Pancreas (tissue), 10 donors: Measurements from ENCODE around the gene RPRD1B. TPM values are rescaled to one million over a fixed set of nuclear protein-coding genes. Genes with fewer than 3 reads are reported as not detected.
A peak's percentile ranks its signal among the peaks of the same experiment; 100 is the strongest.

Experiments used
- ATAC-seq, 4 donors: fragments of 200-7000 bp; cut with Tn5 transposase; one replicate each; pipeline versions ENCODE4 v1.8.0 to v1.9.1; 2020; ENCODE audit warnings: mild to moderate bottlenecking in 4 of 4, moderate library complexity in 4 of 4
- DNase-seq, 6 donors: peaks; one replicate each; pipeline ENCODE4 v3.0.0-alpha.2; 2020
- FAIRE-seq: peaks from 2 replicates; lab custom pipeline; 2012; peaks lifted over from hg19 to GRCh38; lab: Jason Lieb, UNC
- H3K27ac ChIP-seq, 4 donors: fragments of 200-600 bp; sonication (generic); 1 replicate in 3 of 4; 2 replicates in 1 of 4; pipeline versions ENCODE4 v1.5.0 to v1.8.0; 2020
- H3K27me3 ChIP-seq, 4 donors: fragments of 200-600 bp; one replicate each; pipeline ENCODE4 v1.8.0; 2021
- H3K36me3 ChIP-seq, 3 donors: fragments of 200-600 bp; sonication (generic) in 1 of 3; one replicate each; pipeline versions ENCODE4 v1.5.0 to v1.8.0; 2020 to 2021
- H3K4me1 ChIP-seq, 3 donors: fragments of 200-600 bp; one replicate each; pipeline ENCODE4 v1.8.0; 2021
- H3K4me3 ChIP-seq, 4 donors: fragments of 200-600 bp; sonication (generic) in 2 of 4; one replicate each; pipeline versions ENCODE4 v1.5.0 to v1.8.0; 2020 to 2021
- H3K9me3 ChIP-seq, 4 donors: fragments of 200-600 bp; one replicate each; pipeline ENCODE4 v1.8.0; 2021
- WGBS, 2 donors: extraction: QIAGEN DNeasy Blood & Tissue Kit; methylation state at CpG; one replicate each; pipeline ENCODE4 v1.1.7; 2013; 5-methylcytosine and 5-hydroxymethylcytosine counted together
- intact Hi-C, 3 donors: fragments of 100-400 bp; cut with DNase I; formaldehyde crosslinking; loops; one replicate each; pipeline versions ENCODE4 v1.11.1 to v1.14.2; 2022
- polyA plus RNA-seq, 2 donors: library from polyadenylated mRNA; stranded (reverse); fragments of 200-250 nt; gene quantifications; one replicate each; pipeline ENCODE4 v1.2.3, GENCODE V29; 2013
- total RNA-seq, 6 donors: library from RNA; stranded (reverse); fragmentation: NEBNext Ultra II Directional in 4 of 6; extraction: Animal tissue kit (Norgen Biotek cat#: 25700) in 4 of 6; gene quantifications; one replicate each; pipeline versions ENCODE4 v1.2.1 to v1.2.4, GENCODE V29; 2021 to 2023
- TF ChIP-seq, protein P1 (sequence below), 4 donors: fragments of 200-600 bp; sonication (generic) in 3 of 4; IDR thresholded peaks; one replicate each; pipeline versions ENCODE4 v1.5.0 to v1.8.0; 2021; ENCODE audit warnings: antibody characterized with exemption in 4 of 4
- donor health status: healthy with polysubstance abuse.
- donor health status: DM: no; HTN: no; CAD: no; lungs with moderate emphysema.
- donor health status: DM: no; HTN: no; CAD: no.
- donor health status: control.
- donor health status: control.
- donor health status: Bipolar disorder and iron deficiency.
- donor health status: DM: yes; HTN: yes; CAD: no.
- donor health status: DM: no; HTN: no; CAD: no.
- donor health status: DM: no; HTN: no; CAD: no.
- donor health status: DM: yes; HTN: yes; CAD: no.

The RPRD1B gene, protein sequence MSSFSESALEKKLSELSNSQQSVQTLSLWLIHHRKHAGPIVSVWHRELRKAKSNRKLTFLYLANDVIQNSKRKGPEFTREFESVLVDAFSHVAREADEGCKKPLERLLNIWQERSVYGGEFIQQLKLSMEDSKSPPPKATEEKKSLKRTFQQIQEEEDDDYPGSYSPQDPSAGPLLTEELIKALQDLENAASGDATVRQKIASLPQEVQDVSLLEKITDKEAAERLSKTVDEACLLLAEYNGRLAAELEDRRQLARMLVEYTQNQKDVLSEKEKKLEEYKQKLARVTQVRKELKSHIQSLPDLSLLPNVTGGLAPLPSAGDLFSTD
- total RNA-seq, result 10 to 100 TPM in 5 of 6 donors, 1 to 10 TPM in 1; 9.2 to 19.7 (median 12.8) TPM
- polyA plus RNA-seq, result 1 to 10 TPM; 6.0 to 9.3 TPM

DNA sequence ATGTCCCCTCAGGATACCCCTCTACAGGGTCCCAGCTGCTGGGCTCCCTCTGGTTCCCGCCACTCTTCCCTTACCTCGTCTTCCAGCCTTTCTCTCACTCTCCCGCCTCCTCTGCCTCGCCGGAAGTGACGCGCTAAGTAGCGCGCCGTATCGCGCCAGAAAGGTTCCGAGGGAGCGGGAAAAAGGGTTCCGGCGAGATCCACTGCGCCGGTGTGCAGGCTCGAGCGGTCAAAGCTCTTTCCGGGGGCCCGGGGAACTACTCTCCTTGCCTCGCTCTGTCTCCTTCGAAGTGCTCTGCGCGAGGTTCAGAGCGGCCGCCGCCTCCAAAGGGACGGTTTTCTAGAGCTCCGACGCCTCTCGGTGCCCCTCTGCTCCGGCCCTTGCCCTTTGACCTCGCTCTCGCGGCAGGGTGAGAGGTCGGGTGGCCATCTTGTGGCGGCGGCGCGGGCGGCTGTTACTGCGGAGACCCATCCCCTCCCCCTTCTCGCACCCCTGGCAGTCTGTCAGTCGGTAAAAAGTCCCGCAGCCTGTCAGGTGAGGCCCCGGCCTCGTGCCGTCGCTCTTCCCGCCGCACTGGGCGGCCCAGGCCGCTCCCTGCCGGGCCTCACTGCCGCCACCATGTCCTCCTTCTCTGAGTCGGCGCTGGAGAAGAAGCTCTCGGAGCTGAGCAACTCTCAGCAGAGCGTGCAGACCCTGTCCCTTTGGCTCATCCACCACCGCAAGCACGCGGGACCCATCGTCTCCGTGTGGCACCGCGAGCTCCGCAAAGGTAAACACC, at the start of gene RPRD1B, which contains the start of gene TTI1:
Gene RPRD1B, plus strand, starts transcription at position 417 of the 778 bp plus-strand sequence. Its CDS starts 202 bp downstream, at position 619.
Gene TTI1, minus strand, starts transcription at position 127 of the 778 bp plus-strand sequence. CDS start 19,640 bp downstream, outside the sequence.
- H3K4me1 ChIP-seq, result peaks cover 23 to 41% (median 23%) of the 10 kb centered on the region in 3 donors
- H3K4me3 ChIP-seq, result peak within 1 kb of the TSS; percentile 60 to 96 (median 91)
- peak within 1 kb of the TSS; percentile 86 to 93 (median 89) for H3K27ac ChIP-seq
- peak; percentile 84 to 95 (median 90) for DNase-seq
- intact Hi-C loops, result no loop called here
- TF ChIP-seq, protein P1, sequence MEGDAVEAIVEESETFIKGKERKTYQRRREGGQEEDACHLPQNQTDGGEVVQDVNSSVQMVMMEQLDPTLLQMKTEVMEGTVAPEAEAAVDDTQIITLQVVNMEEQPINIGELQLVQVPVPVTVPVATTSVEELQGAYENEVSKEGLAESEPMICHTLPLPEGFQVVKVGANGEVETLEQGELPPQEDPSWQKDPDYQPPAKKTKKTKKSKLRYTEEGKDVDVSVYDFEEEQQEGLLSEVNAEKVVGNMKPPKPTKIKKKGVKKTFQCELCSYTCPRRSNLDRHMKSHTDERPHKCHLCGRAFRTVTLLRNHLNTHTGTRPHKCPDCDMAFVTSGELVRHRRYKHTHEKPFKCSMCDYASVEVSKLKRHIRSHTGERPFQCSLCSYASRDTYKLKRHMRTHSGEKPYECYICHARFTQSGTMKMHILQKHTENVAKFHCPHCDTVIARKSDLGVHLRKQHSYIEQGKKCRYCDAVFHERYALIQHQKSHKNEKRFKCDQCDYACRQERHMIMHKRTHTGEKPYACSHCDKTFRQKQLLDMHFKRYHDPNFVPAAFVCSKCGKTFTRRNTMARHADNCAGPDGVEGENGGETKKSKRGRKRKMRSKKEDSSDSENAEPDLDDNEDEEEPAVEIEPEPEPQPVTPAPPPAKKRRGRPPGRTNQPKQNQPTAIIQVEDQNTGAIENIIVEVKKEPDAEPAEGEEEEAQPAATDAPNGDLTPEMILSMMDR (IDR thresholded peaks at IDR 0.05), result no peak
- peak; percentile 96 to 98 (median 98) for ATAC-seq
- no peaks in the 10 kb centered on the region for H3K9me3 ChIP-seq
- 0% methylated on average over 65 to 69 of the region's 69 CpGs for WGBS, 2 donors
- no peak for FAIRE-seq
- H3K36me3 ChIP-seq, result no peaks in the 10 kb centered on the region
- H3K27me3 ChIP-seq, result no peaks in the 10 kb centered on the region

DNA sequence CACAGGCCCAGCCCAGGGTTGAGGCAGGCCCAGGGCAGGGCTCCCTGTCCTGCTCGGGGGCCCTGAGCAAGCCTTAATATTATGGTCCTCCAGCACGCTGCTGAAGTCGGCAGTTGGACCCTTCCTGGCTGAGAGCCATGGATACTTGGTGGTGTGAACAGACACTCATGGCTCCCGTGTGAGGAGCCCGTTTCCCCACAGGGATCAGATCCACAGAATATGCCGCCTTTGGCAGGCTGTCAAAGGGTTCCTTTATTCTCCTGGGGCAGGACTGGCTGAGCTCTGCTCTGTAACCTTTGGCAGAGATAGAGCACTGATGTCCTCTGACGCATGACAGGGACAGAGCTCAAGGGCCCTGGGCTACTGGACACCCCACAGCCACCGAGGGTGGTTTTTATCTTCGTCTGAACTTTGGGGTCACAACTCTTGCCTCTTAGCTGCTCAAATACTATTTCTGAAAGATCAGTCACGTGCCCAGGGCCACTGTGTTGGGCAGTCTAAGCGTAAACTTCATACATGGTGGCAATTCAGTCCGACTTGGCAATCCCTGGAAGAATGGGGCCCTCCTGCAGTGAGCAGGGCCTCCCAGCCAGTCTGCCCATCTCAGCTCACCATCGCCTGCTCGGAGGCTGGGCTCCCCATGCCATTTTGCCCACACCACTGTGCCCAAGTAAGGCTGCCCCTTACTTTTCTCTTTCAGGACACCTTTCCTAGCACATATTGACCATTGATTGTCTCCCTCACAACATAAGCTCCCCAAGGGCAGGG, 49.3 kb upstream of the RPRD1B start:
- FAIRE-seq (no peak), ATAC-seq (no peak), DNase-seq (no peak)
- Histone ChIP-seq H3K4me1 (peaks cover 0 to 24% (median 16%) of the 10 kb centered on the region in 3 donors), H3K27me3 (no peaks in the 10 kb centered on the region), H3K9me3 (no peaks in the 10 kb centered on the region), H3K27ac (no peak overlapping the region), H3K36me3 (peaks cover 0 to 10% (median 0%) of the 10 kb centered on the region in 3 donors), H3K4me3 (no peak overlapping the region)
- intact Hi-C loops, result no loop called here
- WGBS, 2 donors, result 75 to 82% methylated on average over 14 of the region's 14 CpGs
- TF ChIP-seq, protein P1 (IDR thresholded peaks at IDR 0.05), result no peak

DNA sequence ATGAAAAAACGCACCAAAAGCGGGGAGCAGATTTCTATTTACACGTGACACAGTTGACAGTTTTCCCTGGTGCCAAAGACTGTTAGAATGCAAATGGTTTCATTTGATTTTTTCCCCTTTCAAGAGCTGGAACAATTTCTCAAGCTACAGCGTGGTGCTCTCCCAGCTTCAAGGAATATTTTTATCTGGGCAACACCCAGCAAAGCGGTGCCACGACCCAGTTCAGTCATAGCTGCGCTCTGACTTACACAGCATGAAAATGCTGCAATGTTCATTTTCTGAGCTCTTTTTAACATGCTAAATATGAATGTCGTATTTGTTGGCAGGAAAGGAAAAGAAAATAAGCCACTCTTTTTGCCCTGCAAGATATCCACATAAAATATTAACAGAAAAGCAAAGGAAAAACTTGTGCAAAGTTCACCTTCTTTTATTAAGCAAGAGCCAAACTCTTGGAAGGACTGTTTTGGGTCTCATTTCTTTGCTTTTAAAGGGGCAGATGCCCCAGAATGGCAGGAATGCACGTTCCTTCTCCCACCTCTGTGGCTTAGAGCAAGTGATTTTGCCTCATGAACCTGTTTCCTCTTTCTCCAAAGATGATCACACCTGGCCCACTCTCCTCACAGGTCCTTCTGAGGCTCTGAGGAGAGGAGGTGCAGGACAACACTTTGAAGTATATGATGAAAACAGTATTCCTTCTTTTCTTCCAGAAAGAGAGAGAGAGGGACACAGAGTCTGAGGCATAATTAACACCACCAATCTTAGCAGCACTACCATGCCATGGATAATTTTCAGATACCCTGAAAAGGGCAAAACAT, 47.3 kb upstream of the RPRD1B start:
- TF ChIP-seq, protein P1 (IDR thresholded peaks at IDR 0.05), result no peak
- ATAC-seq (peak in 1 of 4 donors; percentile 13), DNase-seq (no peak), FAIRE-seq (no peak)
- H3K4me1 ChIP-seq, result peaks cover 0 to 24% (median 16%) of the 10 kb centered on the region in 3 donors
- 63 to 65% methylated on average over 9 of the region's 9 CpGs for WGBS, 2 donors
- H3K9me3 ChIP-seq, result no peaks in the 10 kb centered on the region
- peak overlapping the region in 3 of 4 donors; percentile 39 to 63 (median 58) for H3K27ac ChIP-seq
- H3K27me3 ChIP-seq, result no peaks in the 10 kb centered on the region
- no peak overlapping the region for H3K4me3 ChIP-seq
- intact Hi-C loops, result no loop called here
- H3K36me3 ChIP-seq, result peaks cover 0 to 10% (median 0%) of the 10 kb centered on the region in 3 donors
